Esophagus (tissue), 2 donors: ENCODE results near the gene HNRNPC. TPM values are rescaled to one million over a fixed set of nuclear protein-coding genes. Genes with fewer than 3 reads are reported as not detected.

Experiments used
- H3K27ac ChIP-seq, 2 donors: one replicate each; pipeline ENCODE4 v1.5.1; 2013; ENCODE audit warnings: low read depth in 2 of 2, mild to moderate bottlenecking in 2 of 2, inconsistent platforms in 1 of 2, low read length in 1 of 2, moderate library complexity in 1 of 2
- H3K27me3 ChIP-seq, 2 donors: one replicate each; pipeline ENCODE4 v1.6.1; 2013; ENCODE audit warnings: low read length in 2 of 2, control low read depth in 1 of 2, mild to moderate bottlenecking in 1 of 2; ENCODE audit not compliant: insufficient read depth in 2 of 2, control insufficient read depth in 1 of 2
- H3K36me3 ChIP-seq, 2 donors: one replicate each; pipeline ENCODE4 v1.6.1; 2013; ENCODE audit warnings: low read length in 1 of 2; ENCODE audit not compliant: control insufficient read depth in 2 of 2, insufficient read depth in 2 of 2
- H3K4me1 ChIP-seq, 2 donors: one replicate each; pipeline ENCODE4 v1.6.1; 2013; ENCODE audit warnings: low read length in 1 of 2; ENCODE audit not compliant: control insufficient read depth in 2 of 2, insufficient read depth in 2 of 2
- H3K4me3 ChIP-seq, 2 donors: one replicate each; pipeline ENCODE4 v1.5.1; 2013; ENCODE audit warnings: low read length in 2 of 2, mild to moderate bottlenecking in 2 of 2, low read depth in 1 of 2, moderate library complexity in 1 of 2
- H3K9me3 ChIP-seq, 2 donors: one replicate each; pipeline ENCODE4 v1.6.1; 2013; ENCODE audit warnings: mild to moderate bottlenecking in 2 of 2, low read depth in 1 of 2, low read length in 1 of 2, moderate library complexity in 1 of 2; ENCODE audit not compliant: control insufficient read depth in 2 of 2, insufficient read depth in 1 of 2
- WGBS, 2 donors: extraction: QIAGEN DNeasy Blood & Tissue Kit; methylation state at CpG; one replicate each; pipeline ENCODE4 v1.1.7; 2013; 5-methylcytosine and 5-hydroxymethylcytosine counted together
- polyA plus RNA-seq, 2 donors: library from polyadenylated mRNA; stranded (reverse); fragments of 200-250 nt; gene quantifications; one replicate each; pipeline ENCODE4 v1.2.3, GENCODE V29; 2013
- donor health status: healthy with polysubstance abuse.
- donor health status: Bipolar disorder and iron deficiency.

HNRNPC gene
- 100 to 1,000 TPM; 431 to 699 TPM for polyA plus RNA-seq

- peak within 1 kb of the TSS; percentile 93 to 98 for H3K27ac ChIP-seq
- peak within 1 kb of the TSS; percentile 87 to 88 for H3K4me3 ChIP-seq
- H3K4me1 ChIP-seq: peaks cover 4 to 8% of the 10 kb centered on the region in 2 donors
- H3K9me3 ChIP-seq: no peaks in the 10 kb centered on the region
- 0 to 1% methylated on average over 46 to 49 of the region's 49 CpGs for WGBS, 2 donors
- no peaks in the 10 kb centered on the region for H3K27me3 ChIP-seq
- peaks cover 0 to 2% of the 10 kb centered on the region in 2 donors for H3K36me3 ChIP-seq
These were observed at the start of gene HNRNPC for GRCh38 chr14:21269252-21270046. HNRNPC (minus strand) TSS chr14:21269442; CDS start chr14:21234193, 35,249 bp downstream.

- Histone ChIP-seq H3K27me3 (no peaks in the 10 kb centered on the region), H3K4me3 (no peak overlapping the region)
- WGBS, 2 donors: 55 to 63% methylated on average over 3 of the region's 3 CpGs
These were observed 48.2 kb upstream of the HNRNPC start for GRCh38 chr14:21317398-21317797.

GRCh38 chr14:21313512-21313911, 44.3 kb upstream of the HNRNPC start:
- Histone ChIP-seq H3K4me1 (no peaks in the 10 kb centered on the region), H3K36me3 (no peaks in the 10 kb centered on the region), H3K9me3 (no peaks in the 10 kb centered on the region), H3K4me3 (no peak overlapping the region), H3K27me3 (no peaks in the 10 kb centered on the region), H3K27ac (no peak overlapping the region)
- 83 to 90% methylated on average over 12 of the region's 12 CpGs for WGBS, 2 donors

More at GRCh38 chr14:21317398-21317797, 48.2 kb upstream of the HNRNPC start:
- no peaks in the 10 kb centered on the region for H3K9me3 ChIP-seq
- H3K4me1 ChIP-seq: no peaks in the 10 kb centered on the region
- no peaks in the 10 kb centered on the region for H3K36me3 ChIP-seq
- H3K27ac ChIP-seq: no peak overlapping the region

GRCh38 chr14:21311614-21312013, 42.4 kb upstream of the HNRNPC start:
- Histone ChIP-seq H3K9me3 (no peaks in the 10 kb centered on the region), H3K4me3 (no peak overlapping the region), H3K27me3 (no peaks in the 10 kb centered on the region), H3K27ac (no peak overlapping the region), H3K4me1 (no peaks in the 10 kb centered on the region), H3K36me3 (no peaks in the 10 kb centered on the region)
- WGBS, 2 donors: 64 to 65% methylated on average over 2 of the region's 2 CpGs

GRCh38 chr14:21309956-21310355, 40.7 kb upstream of the HNRNPC start:
- Histone ChIP-seq H3K4me3 (no peak overlapping the region), H3K27me3 (no peaks in the 10 kb centered on the region), H3K9me3 (no peaks in the 10 kb centered on the region), H3K27ac (no peak overlapping the region), H3K36me3 (no peaks in the 10 kb centered on the region), H3K4me1 (no peaks in the 10 kb centered on the region)
- 92 to 96% methylated on average over 2 to 3 of the region's 3 CpGs for WGBS, 2 donors

- H3K36me3 ChIP-seq: no peaks in the 10 kb centered on the region
- peak overlapping the region; percentile 13 to 47 for H3K27ac ChIP-seq
- 64 to 67% methylated on average over 8 of the region's 8 CpGs for WGBS, 2 donors
- peak overlapping the region in 1 of 2 donors; percentile 13 for H3K4me3 ChIP-seq
- H3K4me1 ChIP-seq: no peaks in the 10 kb centered on the region
- H3K9me3 ChIP-seq: no peaks in the 10 kb centered on the region
- H3K27me3 ChIP-seq: no peaks in the 10 kb centered on the region
These were observed 40.0 kb upstream of the HNRNPC start for GRCh38 chr14:21309238-21309636.

GRCh38 chr14:21308479-21309237, 39.4 kb upstream of the HNRNPC start:
- Histone ChIP-seq H3K36me3 (no peaks in the 10 kb centered on the region), H3K9me3 (no peaks in the 10 kb centered on the region), H3K4me3 (peak overlapping the region; percentile 20 to 33), H3K27me3 (no peaks in the 10 kb centered on the region), H3K4me1 (no peaks in the 10 kb centered on the region), H3K27ac (peak overlapping the region; percentile 74 to 80)
- 3 to 4% methylated on average over 16 of the region's 16 CpGs for WGBS, 2 donors

GRCh38 chr14:21308132-21308478, 38.9 kb upstream of the HNRNPC start:
- H3K4me1 ChIP-seq: no peaks in the 10 kb centered on the region
- H3K27me3 ChIP-seq: no peaks in the 10 kb centered on the region
- H3K4me3 ChIP-seq: peak overlapping the region in 1 of 2 donors; percentile 33
- no peaks in the 10 kb centered on the region for H3K36me3 ChIP-seq
- peak overlapping the region; percentile 74 to 80 for H3K27ac ChIP-seq
- H3K9me3 ChIP-seq: no peaks in the 10 kb centered on the region

- H3K4me1 ChIP-seq: no peaks in the 10 kb centered on the region
- H3K27ac ChIP-seq: no peak overlapping the region
- WGBS, 2 donors: 76 to 86% methylated on average over 3 of the region's 3 CpGs
- H3K27me3 ChIP-seq: no peaks in the 10 kb centered on the region
- H3K36me3 ChIP-seq: no peaks in the 10 kb centered on the region
- H3K9me3 ChIP-seq: no peaks in the 10 kb centered on the region
- no peak overlapping the region for H3K4me3 ChIP-seq
These were observed 38.4 kb upstream of the HNRNPC start for GRCh38 chr14:21307637-21308036.
